Fibroblast of mammary gland (primary cell): ENCODE results near the gene NFKBIB.
"Not testable (repeated sequence)": the region's sequence is repeated elsewhere in the genome, so short reads cannot be mapped to it uniquely, and the experiment has no call there.

Source experiments
- DNase-seq: peaks from one replicate; pipeline ENCODE4 v3.0.0-alpha.2; 2010; ENCODE audit warnings: low read depth
- H3K4me3 ChIP-seq: 2 replicates; pipeline ENCODE4 v1.5.1; 2011; ENCODE audit warnings: low read depth, mild to moderate bottlenecking, low read length, moderate library complexity; ENCODE audit not compliant: control insufficient read depth
- TF ChIP-seq, protein P1 (sequence below): conservative IDR thresholded peaks from 2 replicates; pipeline ENCODE4 v1.5.1; 2011; ENCODE audit warnings: low read depth, low read length, inconsistent platforms; ENCODE audit not compliant: control insufficient read depth, insufficient read depth

The NFKBIB gene

DNA sequence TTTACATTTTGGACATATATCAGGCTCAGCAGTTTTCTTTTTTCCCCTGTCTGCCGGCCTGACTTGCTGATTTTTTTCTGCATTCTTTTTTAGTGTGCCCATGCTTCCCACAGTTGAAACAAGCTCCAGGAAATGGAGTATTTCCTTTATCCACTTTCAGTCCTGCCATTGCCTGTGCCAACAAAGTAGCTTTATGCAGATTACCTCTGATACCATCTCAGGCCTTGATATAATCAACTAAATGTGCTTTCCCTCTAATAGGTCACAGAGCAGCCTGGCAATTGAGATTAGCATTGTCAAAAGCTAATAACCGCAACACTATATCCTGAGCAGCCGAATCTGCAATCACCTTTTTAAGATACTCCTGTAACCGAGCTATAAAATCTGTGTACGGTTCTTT, 40.2 kb downstream of the NFKBIB start:
- DNase-seq = no peak
- H3K4me3 ChIP-seq = no peak overlapping the region
- TF ChIP-seq, protein P1, sequence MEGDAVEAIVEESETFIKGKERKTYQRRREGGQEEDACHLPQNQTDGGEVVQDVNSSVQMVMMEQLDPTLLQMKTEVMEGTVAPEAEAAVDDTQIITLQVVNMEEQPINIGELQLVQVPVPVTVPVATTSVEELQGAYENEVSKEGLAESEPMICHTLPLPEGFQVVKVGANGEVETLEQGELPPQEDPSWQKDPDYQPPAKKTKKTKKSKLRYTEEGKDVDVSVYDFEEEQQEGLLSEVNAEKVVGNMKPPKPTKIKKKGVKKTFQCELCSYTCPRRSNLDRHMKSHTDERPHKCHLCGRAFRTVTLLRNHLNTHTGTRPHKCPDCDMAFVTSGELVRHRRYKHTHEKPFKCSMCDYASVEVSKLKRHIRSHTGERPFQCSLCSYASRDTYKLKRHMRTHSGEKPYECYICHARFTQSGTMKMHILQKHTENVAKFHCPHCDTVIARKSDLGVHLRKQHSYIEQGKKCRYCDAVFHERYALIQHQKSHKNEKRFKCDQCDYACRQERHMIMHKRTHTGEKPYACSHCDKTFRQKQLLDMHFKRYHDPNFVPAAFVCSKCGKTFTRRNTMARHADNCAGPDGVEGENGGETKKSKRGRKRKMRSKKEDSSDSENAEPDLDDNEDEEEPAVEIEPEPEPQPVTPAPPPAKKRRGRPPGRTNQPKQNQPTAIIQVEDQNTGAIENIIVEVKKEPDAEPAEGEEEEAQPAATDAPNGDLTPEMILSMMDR = no peak

DNA sequence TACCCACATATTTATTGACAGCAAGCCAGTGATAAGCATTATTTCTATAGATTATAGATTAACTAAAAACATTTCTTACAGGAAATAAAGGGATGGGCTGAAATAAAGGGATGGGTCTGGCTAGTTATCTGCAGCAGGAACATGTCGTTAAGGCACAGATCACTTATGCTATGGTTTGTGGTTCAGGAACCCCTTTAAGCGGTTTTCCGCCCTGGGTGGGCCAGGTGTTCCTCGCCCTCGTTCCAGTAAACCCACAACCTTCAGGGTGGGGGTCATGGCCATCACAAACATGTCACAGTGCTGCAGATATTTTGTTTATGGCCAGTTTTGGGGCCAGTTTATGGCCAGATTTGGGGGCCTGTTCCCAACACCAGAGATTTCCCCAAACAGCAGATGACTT, 41.7 kb downstream of the NFKBIB start:
- H3K4me3 ChIP-seq, DNase-seq: not testable (repeated sequence)

DNA sequence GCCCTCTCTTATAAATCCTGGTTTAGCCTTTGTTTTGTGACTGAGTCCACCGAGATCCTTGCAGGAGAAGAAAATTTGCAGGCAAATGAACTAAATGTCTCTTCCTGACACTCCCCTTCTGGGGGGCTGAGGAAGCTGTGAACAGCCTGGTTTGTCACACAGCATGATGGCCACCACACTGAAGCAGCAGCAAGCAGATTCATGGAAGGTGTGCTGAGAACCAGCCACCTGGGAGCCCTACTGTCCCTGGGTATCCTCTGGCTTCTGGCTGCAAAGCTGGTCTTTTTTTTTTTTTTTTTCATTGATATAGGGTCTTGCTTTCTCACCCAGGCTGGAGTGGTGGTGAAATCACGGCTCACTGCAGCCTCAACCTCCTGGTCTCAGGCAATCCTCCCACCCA, 42.2 kb downstream of the NFKBIB start:
- TF ChIP-seq, protein P1 = no peak
- DNase-seq = no peak
- no peak overlapping the region for H3K4me3 ChIP-seq

DNA sequence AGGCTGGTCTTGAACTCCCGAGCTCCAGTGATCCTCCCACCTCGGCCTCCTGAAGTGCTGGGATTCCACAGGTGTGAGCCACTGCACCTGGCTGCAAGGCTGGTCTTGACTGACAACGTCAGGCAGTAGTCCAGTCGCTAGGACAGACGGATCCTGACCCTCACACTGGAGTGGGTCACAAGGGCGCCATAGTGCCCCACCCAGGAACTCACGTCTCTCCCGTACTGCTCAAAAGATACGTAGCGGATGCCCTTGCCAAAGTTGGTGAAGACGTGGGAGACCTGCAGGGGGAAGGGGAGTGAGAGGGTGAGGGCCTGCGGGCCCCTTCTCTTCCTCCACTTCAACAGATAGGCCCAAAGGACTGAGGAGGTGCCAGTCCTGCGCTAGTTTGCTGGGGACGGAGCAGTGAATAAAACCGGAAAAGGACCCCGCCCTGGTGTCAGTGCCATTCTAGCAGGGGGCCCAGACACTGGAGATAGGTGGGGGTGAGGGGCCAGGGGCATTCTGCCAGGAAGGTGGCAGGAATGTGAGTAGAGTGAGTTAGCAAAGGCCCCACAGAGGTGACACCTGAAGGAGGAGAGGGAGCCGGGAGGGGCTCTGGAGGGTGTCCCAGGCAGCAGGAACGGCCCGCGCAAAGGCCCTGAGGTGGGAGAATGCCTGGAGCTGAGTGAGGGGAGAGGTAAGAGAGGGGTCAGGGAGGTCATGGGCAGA, 42.9 kb downstream of the NFKBIB start:
- no peak overlapping the region for H3K4me3 ChIP-seq
- TF ChIP-seq, protein P1 = no peak
- DNase-seq = no peak

DNA sequence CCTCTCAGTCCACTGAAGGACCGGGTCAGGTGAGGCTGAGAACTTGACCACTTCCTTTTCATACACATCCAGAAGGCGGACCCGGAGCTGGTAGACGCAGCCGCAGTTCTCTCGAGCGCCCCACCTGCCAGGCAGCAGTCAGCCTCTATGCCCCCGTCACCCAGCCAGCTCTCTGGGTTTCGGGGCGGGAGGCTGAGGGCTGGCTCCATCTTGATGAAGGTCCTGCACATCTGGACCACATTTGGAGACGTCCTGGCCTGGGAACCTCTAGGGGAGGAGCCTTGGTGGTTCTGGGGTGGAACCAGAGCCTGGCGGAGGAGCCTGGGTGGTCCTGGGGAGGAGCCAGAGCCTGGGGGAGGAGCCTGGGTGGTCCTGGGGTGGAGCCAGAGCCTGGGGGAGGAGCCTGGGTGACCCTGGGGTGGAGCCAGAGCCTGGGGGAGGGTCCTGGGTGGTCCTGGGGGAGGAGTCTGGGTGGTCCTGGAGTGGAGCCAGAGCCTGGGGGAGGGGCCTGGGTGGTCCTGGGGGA, 45.3 kb downstream of the NFKBIB start:
- H3K4me3 ChIP-seq = no peak overlapping the region
- peak; percentile 14 for DNase-seq
- TF ChIP-seq, protein P1 = no peak

DNA sequence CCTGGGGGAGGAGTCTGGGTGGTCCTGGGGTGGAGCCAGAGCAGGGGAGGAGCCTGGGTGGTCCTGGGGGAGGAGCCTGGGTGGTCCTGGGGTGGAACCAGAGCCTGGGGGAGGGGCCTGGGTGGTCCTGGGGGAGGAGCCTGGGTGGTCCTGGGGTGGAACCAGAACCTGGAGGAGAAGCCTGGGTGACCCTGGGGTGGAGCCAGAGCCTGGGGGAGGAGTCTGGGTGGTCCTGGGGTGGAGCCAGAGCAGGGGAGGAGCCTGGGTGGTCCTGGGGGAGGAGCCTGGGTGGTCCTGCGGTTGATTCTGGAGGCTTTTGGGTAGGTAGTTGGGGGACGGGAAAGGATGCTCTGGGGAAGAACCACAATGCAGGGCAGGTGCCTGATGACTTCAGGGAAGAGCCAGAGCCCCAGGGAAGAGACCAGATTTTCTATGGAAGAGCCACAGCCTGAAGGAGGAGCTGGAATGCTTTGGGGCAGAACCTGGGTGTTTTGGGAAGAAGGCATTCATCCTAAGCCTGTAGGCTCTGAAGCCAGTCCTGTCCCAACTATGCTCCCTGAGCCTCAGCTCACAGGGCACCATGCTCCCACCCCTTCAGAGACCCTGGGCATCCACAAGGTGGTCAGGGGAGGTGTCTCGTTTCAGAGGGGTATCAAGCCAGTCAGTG, 45.9 kb downstream of the NFKBIB start:
- no peak overlapping the region for H3K4me3 ChIP-seq
- TF ChIP-seq, protein P1 = no peak
- no peak for DNase-seq

DNA sequence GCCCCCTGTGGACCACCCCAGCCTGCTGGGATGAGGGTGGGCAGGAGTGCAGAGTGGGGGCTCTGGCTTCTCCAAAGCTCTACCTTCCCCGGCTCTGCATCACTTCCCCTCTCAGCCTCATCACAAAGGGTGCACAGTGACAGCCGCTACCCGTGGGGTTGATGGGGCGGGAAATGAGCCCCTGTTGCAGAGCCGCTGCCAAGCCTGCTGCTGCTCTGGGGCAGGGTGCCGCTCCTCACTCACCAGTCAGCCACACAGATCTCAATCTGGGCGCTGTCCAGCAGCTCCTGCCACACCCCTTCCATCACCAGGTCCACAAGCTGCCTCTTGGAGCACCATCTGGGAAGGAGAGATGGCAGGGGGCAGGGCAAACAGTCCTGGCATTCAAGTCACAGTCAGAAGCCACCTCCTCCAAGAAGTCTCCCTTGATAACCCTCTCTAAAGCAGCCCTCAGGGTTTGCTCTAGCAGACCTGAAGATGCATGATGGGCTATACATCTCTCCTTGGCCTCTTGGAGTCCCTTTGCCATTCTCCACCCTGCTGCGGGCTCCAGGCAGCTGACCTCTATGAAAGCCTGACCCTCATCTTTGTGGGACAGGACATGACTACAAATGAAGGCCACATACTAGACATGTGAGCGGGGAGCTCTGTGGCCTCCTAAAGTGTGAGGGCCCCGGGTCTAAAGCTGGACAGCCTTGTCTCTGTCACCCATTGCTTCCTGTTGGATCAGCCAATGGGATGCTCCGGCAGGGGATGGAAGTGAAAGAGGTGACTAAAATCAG, 46.7 kb downstream of the NFKBIB start:
- TF ChIP-seq, protein P1 = no peak
- H3K4me3 ChIP-seq = no peak overlapping the region
- no peak for DNase-seq
